Measurements from ENCODE around the gene C3orf80.

Gene C3orf80

GRCh38 chr3:160247766-160248165, 22.5 kb downstream of the C3orf80 start:
- Histone ChIP-seq H3K9ac (ENCODE audit: insufficient read length) (no peak overlapping the region), H3K4me3 (no peak overlapping the region), H3K27ac (no peak overlapping the region), H3K9me3 (ENCODE audit: low read depth, low read length) (no peaks in the 10 kb centered on the region), H3K36me3 (ENCODE audit: insufficient read depth, low read length) (no peaks in the 10 kb centered on the region)
- no peak for TF ChIP-seq POLR2AphosphoS5 (IDR thresholded peaks at IDR 0.05; ENCODE audit: borderline replicate concordance, low read depth, low read length)
- no peak for TF ChIP-seq EZH2 (IDR thresholded peaks at IDR 0.05)
- no peak for TF ChIP-seq FOXP2 (optimal IDR thresholded peaks at IDR 0.05; ENCODE audit: control extremely low read depth, extremely low read length, insufficient read depth)
- DNase-seq (ENCODE audit: low read depth, low spot score): no peak

DNA sequence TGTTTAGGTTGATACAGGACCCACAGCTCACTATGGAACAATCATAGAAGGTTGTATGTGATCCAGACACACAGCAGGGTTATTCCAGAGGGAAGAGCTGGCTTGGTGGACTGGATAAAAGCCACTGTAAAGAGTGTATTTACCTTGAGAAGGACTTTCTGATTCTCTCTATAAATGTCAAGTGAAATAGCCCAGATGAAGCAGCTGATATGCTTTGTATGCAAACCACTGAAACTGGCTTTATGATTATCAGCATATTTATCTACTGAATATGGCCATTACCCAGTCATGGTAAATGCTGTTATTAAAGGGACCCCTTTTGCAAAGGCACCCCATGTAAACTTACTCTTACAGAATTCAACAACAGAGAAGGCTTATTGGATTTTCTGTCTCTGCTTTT, 28.1 kb downstream of the C3orf80 start:
- Histone ChIP-seq H3K4me3 (no peak overlapping the region), H3K9ac (ENCODE audit: insufficient read length) (no peak overlapping the region), H3K9me3 (ENCODE audit: low read depth, low read length) (no peaks in the 10 kb centered on the region), H3K36me3 (ENCODE audit: insufficient read depth, low read length) (no peaks in the 10 kb centered on the region), H3K27ac (no peak overlapping the region)
- TF ChIP-seq FOXP2 (optimal IDR thresholded peaks at IDR 0.05; ENCODE audit: control extremely low read depth, extremely low read length, insufficient read depth): no peak
- no peak for TF ChIP-seq POLR2AphosphoS5 (IDR thresholded peaks at IDR 0.05; ENCODE audit: borderline replicate concordance, low read depth, low read length)
- no peak for TF ChIP-seq EZH2 (IDR thresholded peaks at IDR 0.05)
- DNase-seq (ENCODE audit: low read depth, low spot score): no peak

DNA sequence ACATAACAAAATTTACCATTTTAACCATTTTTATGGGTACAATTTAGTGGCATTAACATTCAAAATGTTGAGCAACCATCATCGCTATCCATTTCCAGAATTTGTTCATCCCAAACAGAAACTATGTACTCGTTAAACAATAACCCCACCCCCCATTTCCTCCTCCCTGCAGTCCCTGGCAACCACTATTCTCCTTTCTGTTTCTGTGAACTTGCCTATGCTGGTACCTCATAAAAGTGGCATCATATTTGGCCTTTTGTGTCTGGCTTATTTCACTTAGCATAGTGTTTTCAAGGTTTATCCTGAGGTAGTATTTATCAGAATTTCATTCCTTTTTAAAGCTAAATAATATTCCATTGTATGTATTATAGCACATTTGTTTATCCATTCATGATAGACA, 32.4 kb downstream of the C3orf80 start:
- H3K9me3 ChIP-seq (ENCODE audit: low read depth, low read length): no peaks in the 10 kb centered on the region
- no peak overlapping the region for H3K4me3 ChIP-seq
- no peaks in the 10 kb centered on the region for H3K36me3 ChIP-seq (ENCODE audit: insufficient read depth, low read length)
- no peak overlapping the region for H3K27ac ChIP-seq
- no peak overlapping the region for H3K9ac ChIP-seq (ENCODE audit: insufficient read length)
- DNase-seq (ENCODE audit: low read depth, low spot score): no peak
- TF ChIP-seq POLR2AphosphoS5 (IDR thresholded peaks at IDR 0.05; ENCODE audit: borderline replicate concordance, low read depth, low read length) (no peak), FOXP2 (optimal IDR thresholded peaks at IDR 0.05; ENCODE audit: control extremely low read depth, extremely low read length, insufficient read depth) (no peak), EZH2 (IDR thresholded peaks at IDR 0.05) (no peak)

- Histone ChIP-seq H3K9ac (ENCODE audit: insufficient read length) (no peak overlapping the region), H3K4me3 (no peak overlapping the region), H3K27ac (no peak overlapping the region), H3K9me3 (ENCODE audit: low read depth, low read length) (no peaks in the 10 kb centered on the region), H3K36me3 (ENCODE audit: insufficient read depth, low read length) (no peaks in the 10 kb centered on the region)
- TF ChIP-seq FOXP2 (optimal IDR thresholded peaks at IDR 0.05; ENCODE audit: control extremely low read depth, extremely low read length, insufficient read depth) (no peak), POLR2AphosphoS5 (IDR thresholded peaks at IDR 0.05; ENCODE audit: borderline replicate concordance, low read depth, low read length) (no peak), EZH2 (IDR thresholded peaks at IDR 0.05) (no peak)
- DNase-seq (ENCODE audit: low read depth, low spot score): no peak
These were observed 34.4 kb downstream of the C3orf80 start for GRCh38 chr3:160259589-160259988.

GRCh38 chr3:160260587-160261270, 35.5 kb downstream of the C3orf80 start:
- TF ChIP-seq POLR2AphosphoS5 (IDR thresholded peaks at IDR 0.05; ENCODE audit: borderline replicate concordance, low read depth, low read length) (no peak), EZH2 (IDR thresholded peaks at IDR 0.05) (no peak), FOXP2 (optimal IDR thresholded peaks at IDR 0.05; ENCODE audit: control extremely low read depth, extremely low read length, insufficient read depth) (no peak)
- no peaks in the 10 kb centered on the region for H3K36me3 ChIP-seq (ENCODE audit: insufficient read depth, low read length)
- no peak overlapping the region for H3K27ac ChIP-seq
- no peak overlapping the region for H3K4me3 ChIP-seq
- H3K9me3 ChIP-seq (ENCODE audit: low read depth, low read length): no peaks in the 10 kb centered on the region
- DNase-seq (ENCODE audit: low read depth, low spot score): no peak
- no peak overlapping the region for H3K9ac ChIP-seq (ENCODE audit: insufficient read length)

DNA sequence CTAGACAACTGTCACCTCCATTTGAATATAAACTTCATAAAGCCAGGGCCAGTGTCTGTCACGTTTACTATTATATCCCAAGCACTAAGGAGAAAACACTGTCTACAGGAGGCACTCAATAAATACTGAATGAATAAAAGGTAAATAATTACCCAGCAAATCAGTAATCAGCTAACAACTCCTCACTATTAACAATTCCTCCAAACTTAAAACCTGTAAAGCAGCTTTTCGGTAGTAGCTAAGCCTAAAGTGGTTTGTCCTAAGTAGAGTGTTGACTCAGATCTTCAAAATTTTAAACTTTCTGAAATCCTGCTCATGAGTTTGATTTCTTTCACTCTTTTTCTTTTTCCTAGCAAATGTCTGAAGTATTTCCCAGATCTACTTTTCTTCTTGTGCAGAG, 39.9 kb downstream of the C3orf80 start:
- Histone ChIP-seq H3K9me3 (ENCODE audit: low read depth, low read length) (no peaks in the 10 kb centered on the region), H3K27ac (no peak overlapping the region), H3K9ac (ENCODE audit: insufficient read length) (no peak overlapping the region), H3K4me3 (no peak overlapping the region), H3K36me3 (ENCODE audit: insufficient read depth, low read length) (no peaks in the 10 kb centered on the region)
- no peak for TF ChIP-seq POLR2AphosphoS5 (IDR thresholded peaks at IDR 0.05; ENCODE audit: borderline replicate concordance, low read depth, low read length)
- no peak for TF ChIP-seq EZH2 (IDR thresholded peaks at IDR 0.05)
- no peak for TF ChIP-seq FOXP2 (optimal IDR thresholded peaks at IDR 0.05; ENCODE audit: control extremely low read depth, extremely low read length, insufficient read depth)
- no peak for DNase-seq (ENCODE audit: low read depth, low spot score)

Measured in SK-N-MC (cell line).